ENCODE measurements around the gene EFNA5. TPM values are rescaled to one million over a fixed set of nuclear protein-coding genes. Genes with fewer than 3 reads are reported as not detected.

EFNA5 gene
- total RNA-seq, 1 experiment from 2014 or later = 1.5 TPM

GRCh38 chr5:107393851-107394250, 276.9 kb downstream of the EFNA5 start:
- CTCF ChIA-PET = no interaction called here
- no peaks in the 10 kb centered on the region for H3K9me3 Mint-ChIP-seq (ENCODE audit: unreplicated experiment)
- POLR2A ChIA-PET = no interaction called here

GRCh38 chr5:107391787-107392186, 278.9 kb downstream of the EFNA5 start:
- H3K4me1 ChIP-seq = peaks cover 31% of the 10 kb centered on the region
- intact Hi-C loops (cut with micrococcal nuclease; ENCODE audit: unreplicated experiment) = no loop called here
- H3K27ac Mint-ChIP-seq (ENCODE audit: unreplicated experiment) = no peak overlapping the region
- DNase-seq = no peak
- no peaks in the 10 kb centered on the region for H3K36me3 ChIP-seq (ENCODE audit: control insufficient read depth, insufficient read depth, low read length)
- no peaks in the 10 kb centered on the region for H3K36me3 Mint-ChIP-seq (ENCODE audit: insufficient read depth, unreplicated experiment)
- peaks cover 17% of the 10 kb centered on the region for H3K4me1 Mint-ChIP-seq (ENCODE audit: low read depth, unreplicated experiment)
- no peak overlapping the region for H3K4me3 ChIP-seq (ENCODE audit: low read depth, low read length)
- no peaks in the 10 kb centered on the region for H3K27me3 ChIP-seq (replicated peaks; ENCODE audit: control insufficient read depth, insufficient read depth, low read length)
- TF ChIP-seq CTCF (IDR thresholded peaks at IDR 0.05; ENCODE audit: insufficient read depth in 1 of 2, low read depth in 1 of 2, low read length in 1 of 2, severe bottlenecking in 1 of 2, unreplicated experiment in 1 of 2) = no peak
- H3K27me3 Mint-ChIP-seq (ENCODE audit: insufficient read depth, unreplicated experiment) = no peaks in the 10 kb centered on the region
- H3K9me3 ChIP-seq = no peaks in the 10 kb centered on the region
- ChIA-PET CTCF (no interaction called here), POLR2A (no interaction called here)
- no peak overlapping the region for H3K4me3 Mint-ChIP-seq (ENCODE audit: unreplicated experiment)
- no peaks in the 10 kb centered on the region for H3K9me3 Mint-ChIP-seq (ENCODE audit: unreplicated experiment)
- BruUV-seq (replicated peaks) = no TSS peak

More at GRCh38 chr5:107393851-107394250, 276.9 kb downstream of the EFNA5 start:
- intact Hi-C loops (cut with micrococcal nuclease; ENCODE audit: unreplicated experiment) = no loop called here
- Mint-ChIP-seq H3K4me1 (ENCODE audit: low read depth, unreplicated experiment) (peaks cover 10% of the 10 kb centered on the region), H3K36me3 (ENCODE audit: insufficient read depth, unreplicated experiment) (no peaks in the 10 kb centered on the region), H3K4me3 (ENCODE audit: unreplicated experiment) (no peak overlapping the region), H3K27me3 (ENCODE audit: insufficient read depth, unreplicated experiment) (no peaks in the 10 kb centered on the region), H3K27ac (ENCODE audit: unreplicated experiment) (no peak overlapping the region)
- DNase-seq = no peak
- no peaks in the 10 kb centered on the region for H3K36me3 ChIP-seq (ENCODE audit: control insufficient read depth, insufficient read depth, low read length)
- peaks cover 11% of the 10 kb centered on the region for H3K4me1 ChIP-seq
- no peaks in the 10 kb centered on the region for H3K9me3 ChIP-seq
- H3K4me3 ChIP-seq (ENCODE audit: low read depth, low read length) = no peak overlapping the region
- no peak for TF ChIP-seq CTCF (IDR thresholded peaks at IDR 0.05; ENCODE audit: insufficient read depth in 1 of 2, low read depth in 1 of 2, low read length in 1 of 2, severe bottlenecking in 1 of 2, unreplicated experiment in 1 of 2)
- H3K27me3 ChIP-seq (replicated peaks; ENCODE audit: control insufficient read depth, insufficient read depth, low read length) = no peaks in the 10 kb centered on the region
- no TSS peak for BruUV-seq (replicated peaks)

GRCh38 chr5:107389775-107390148, 281.0 kb downstream of the EFNA5 start:
- H3K4me1 ChIP-seq = peaks cover 31% of the 10 kb centered on the region
- Mint-ChIP-seq H3K4me1 (ENCODE audit: low read depth, unreplicated experiment) (peaks cover 17% of the 10 kb centered on the region), H3K27ac (ENCODE audit: unreplicated experiment) (no peak overlapping the region), H3K4me3 (ENCODE audit: unreplicated experiment) (no peak overlapping the region), H3K36me3 (ENCODE audit: insufficient read depth, unreplicated experiment) (no peaks in the 10 kb centered on the region), H3K27me3 (ENCODE audit: insufficient read depth, unreplicated experiment) (no peaks in the 10 kb centered on the region), H3K9me3 (ENCODE audit: unreplicated experiment) (no peaks in the 10 kb centered on the region)
- DNase-seq = no peak
- intact Hi-C loops (cut with micrococcal nuclease; ENCODE audit: unreplicated experiment) = loop anchor here (2.0 kb wide), 2 partner anchors 77 to 283 kb away; no protein-coding TSS in a partner anchor
- no peaks in the 10 kb centered on the region for H3K27me3 ChIP-seq (replicated peaks; ENCODE audit: control insufficient read depth, insufficient read depth, low read length)
- no peak for TF ChIP-seq CTCF (IDR thresholded peaks at IDR 0.05; ENCODE audit: insufficient read depth in 1 of 2, low read depth in 1 of 2, low read length in 1 of 2, severe bottlenecking in 1 of 2, unreplicated experiment in 1 of 2)
- no TSS peak for BruUV-seq (replicated peaks)
- no peak overlapping the region for H3K4me3 ChIP-seq (ENCODE audit: low read depth, low read length)
- CTCF ChIA-PET = no interaction called here
- no peaks in the 10 kb centered on the region for H3K9me3 ChIP-seq
- POLR2A ChIA-PET = no interaction called here
- no peaks in the 10 kb centered on the region for H3K36me3 ChIP-seq (ENCODE audit: control insufficient read depth, insufficient read depth, low read length)
